Liver (tissue), 3 donors: ENCODE results near the gene LRRC51.

Experiments
- CTCF ChIP-seq: fragments of 150-350 bp; IDR thresholded peaks from 2 replicates; pipeline ENCODE4 v1.5.1; 2017; ENCODE audit warnings: improper control_type of control experiment, low read depth, low read length; ENCODE audit not compliant: missing input control
- EGR1 ChIP-seq, 2 donors: IDR thresholded peaks; 2 replicates each; pipeline ENCODE4 v1.6.1; 2016 to 2018; ENCODE audit warnings: antibody characterized with exemption in 2 of 2, low read depth in 2 of 2
- GABPA ChIP-seq, 2 donors: IDR thresholded peaks in 1 of 2; conservative IDR thresholded peaks in 1 of 2; 2 replicates each; pipeline ENCODE4 v1.6.1; 2016; ENCODE audit warnings: antibody characterized with exemption in 2 of 2, mild to moderate bottlenecking in 1 of 2, moderate library complexity in 1 of 2
- MAX ChIP-seq: IDR thresholded peaks from 2 replicates; pipeline ENCODE4 v1.6.1; 2016; ENCODE audit warnings: antibody characterized with exemption
- NR2F2 ChIP-seq: IDR thresholded peaks from 2 replicates; pipeline ENCODE4 v1.6.1; 2016; ENCODE audit warnings: antibody characterized with exemption
- RAD21 ChIP-seq, 2 donors: IDR thresholded peaks; 2 replicates each; pipeline ENCODE4 v1.6.1; 2016; ENCODE audit warnings: antibody characterized with exemption in 2 of 2, mild to moderate bottlenecking in 2 of 2
- YY1 ChIP-seq: IDR thresholded peaks from 2 replicates; pipeline ENCODE4 v1.6.1; 2016; ENCODE audit warnings: antibody characterized with exemption, mild to moderate bottlenecking
- donor health status: healthy.
- donor health status: healthy.

- no peak for TF ChIP-seq CTCF
- TF ChIP-seq GABPA (IDR thresholded peaks at IDR 0.05 in 1 of 2, conservative IDR thresholded peaks at IDR 0.05 in 1 of 2), result no peak
- TF ChIP-seq RAD21 (IDR thresholded peaks at IDR 0.05), result no peak
- TF ChIP-seq EGR1 (IDR thresholded peaks at IDR 0.05; ENCODE audit: low read depth in 2 of 2), result no peak
- TF ChIP-seq YY1, result no peak
- TF ChIP-seq MAX, result no peak
- TF ChIP-seq NR2F2, result no peak
Measured at GRCh38 chr11:72069200-72069599, 11.4 kb upstream of the LRRC51 start.
